Progenitor cell of endocrine pancreas (in vitro differentiated cells): ENCODE measurements around the gene OS9. TPM values are rescaled to one million over a fixed set of nuclear protein-coding genes. Genes with fewer than 3 reads are reported as not detected.
A peak's percentile ranks its signal among the peaks of the same experiment; 100 is the strongest.
"Not testable (repeated sequence)": the region's sequence is repeated elsewhere in the genome, so short reads cannot be mapped to it uniquely, and the experiment has no call there.

ENCODE experiments used
- DNase-seq: peaks from one replicate; pipeline ENCODE4 v3.0.0; 2021; ENCODE audit warnings: low spot score; ENCODE audit not compliant: unreplicated experiment
- H3K27ac Mint-ChIP-seq: 2 replicates; pipeline ENCODE4 v1.8.0; 2021; ENCODE audit warnings: mild to moderate bottlenecking, moderate library complexity, mixed read lengths
- H3K27me3 Mint-ChIP-seq: 2 replicates; pipeline ENCODE4 v1.8.0; 2021; ENCODE audit warnings: mixed read lengths
- H3K36me3 Mint-ChIP-seq: 2 replicates; pipeline ENCODE4 v1.8.0; 2022; ENCODE audit warnings: mixed read lengths; ENCODE audit not compliant: insufficient read depth
- H3K4me1 Mint-ChIP-seq: 2 replicates; pipeline ENCODE4 v1.8.0; 2021; ENCODE audit warnings: low read depth, mixed read lengths
- H3K4me3 Mint-ChIP-seq: 2 replicates; pipeline ENCODE4 v1.8.0; 2021; ENCODE audit warnings: low read depth, mild to moderate bottlenecking, moderate library complexity, mixed read lengths
- H3K9me3 Mint-ChIP-seq: 2 replicates; pipeline ENCODE4 v1.8.0; 2021; ENCODE audit warnings: low read depth, mixed read lengths
- CTCF ChIP-seq: fragments of 200-600 bp; sonication (generic); IDR thresholded peaks from one replicate; pipeline ENCODE4 v1.5.0; 2021; ENCODE audit warnings: antibody characterized with exemption, mild to moderate bottlenecking; ENCODE audit not compliant: unreplicated experiment
- long read RNA-seq: library from polyadenylated mRNA; unstranded; transcript quantifications from one replicate; pipeline ENCODE4 v2.0.0, GENCODE V29; 2020
- total RNA-seq: library from RNA; stranded (reverse); gene quantifications from 2 replicates; pipeline ENCODE4 v1.2.1, GENCODE V29; 2021

The OS9 gene
- total RNA-seq, result 197 and 204 TPM in 2 replicates
- long read RNA-seq, transcript OS9-202 (15 exons, 2,691 nt), result major isoform, 175 of 524 reads
- long read RNA-seq, transcript OS9-220 (14 exons, 2,135 nt), result minor isoform, 154 of 524 reads
- long read RNA-seq, transcript OS9-204 (15 exons, 2,091 nt), result minor isoform, 10 of 524 reads
- long read RNA-seq, transcript OS9-201 (14 exons, 2,505 nt), result minor isoform, 52 of 524 reads
- long read RNA-seq, partial matches to known transcripts, result 37 of 524 reads
- long read RNA-seq, other reads (novel, unspliced or antisense), result 86 of 524 reads

GRCh38 chr12:57693659-57694458 is at the start of gene OS9:
TSS of gene OS9 (plus strand) at chr12:57694132. CDS start at chr12:57694162, 30 bp downstream.
- Mint-ChIP-seq H3K27me3 (peaks cover 24% of the 10 kb centered on the region), H3K4me3 (no peak within 1 kb of the TSS), H3K27ac (no peak within 1 kb of the TSS), H3K9me3 (peaks cover 7% of the 10 kb centered on the region), H3K36me3 (peaks cover 18% of the 10 kb centered on the region), H3K4me1 (no peaks in the 10 kb centered on the region)
- peak; percentile 82 for DNase-seq
- peak; percentile 66 for TF ChIP-seq CTCF

- H3K4me3 Mint-ChIP-seq, DNase-seq, H3K4me1 Mint-ChIP-seq, H3K27ac Mint-ChIP-seq, H3K9me3 Mint-ChIP-seq, H3K27me3 Mint-ChIP-seq, H3K36me3 Mint-ChIP-seq: not testable (repeated sequence)
These were observed 47.8 kb upstream of the OS9 start for GRCh38 chr12:57645990-57646658.

- not testable (repeated sequence) for H3K36me3 Mint-ChIP-seq, H3K27me3 Mint-ChIP-seq, H3K9me3 Mint-ChIP-seq, H3K4me1 Mint-ChIP-seq, H3K27ac Mint-ChIP-seq, H3K4me3 Mint-ChIP-seq, DNase-seq
These were observed 47.3 kb upstream of the OS9 start for GRCh38 chr12:57646659-57647049.

- H3K36me3 Mint-ChIP-seq, result peaks cover 1% of the 10 kb centered on the region
- H3K27me3 Mint-ChIP-seq, result no peaks in the 10 kb centered on the region
- H3K4me1 Mint-ChIP-seq, result no peaks in the 10 kb centered on the region
- DNase-seq, result no peak
- H3K27ac Mint-ChIP-seq, result no peak overlapping the region
- no peak for TF ChIP-seq CTCF
- no peak overlapping the region for H3K4me3 Mint-ChIP-seq
- peaks cover 14% of the 10 kb centered on the region for H3K9me3 Mint-ChIP-seq
These were observed 39.9 kb upstream of the OS9 start for GRCh38 chr12:57654042-57654441.

- peaks cover 15% of the 10 kb centered on the region for H3K9me3 Mint-ChIP-seq
These were observed 38.2 kb upstream of the OS9 start for GRCh38 chr12:57655541-57656240.

GRCh38 chr12:57656408-57656807 is 37.5 kb upstream of the OS9 start:
- not testable (repeated sequence) for H3K4me1 Mint-ChIP-seq, H3K36me3 Mint-ChIP-seq, H3K4me3 Mint-ChIP-seq, H3K27me3 Mint-ChIP-seq, H3K27ac Mint-ChIP-seq, DNase-seq
- H3K9me3 Mint-ChIP-seq, result peaks cover 19% of the 10 kb centered on the region

More at GRCh38 chr12:57655541-57656240, 38.2 kb upstream of the OS9 start:
- Mint-ChIP-seq H3K4me3 (no peak overlapping the region), H3K27me3 (no peaks in the 10 kb centered on the region), H3K27ac (no peak overlapping the region), H3K4me1 (no peaks in the 10 kb centered on the region), H3K36me3 (peaks cover 3% of the 10 kb centered on the region)
- no peak for DNase-seq
- no peak for TF ChIP-seq CTCF
